Neural crest cell (in vitro differentiated cells): ENCODE measurements around the gene TBC1D2. TPM values are rescaled to one million over a fixed set of nuclear protein-coding genes. Genes with fewer than 3 reads are reported as not detected.
A peak's percentile ranks its signal among the peaks of the same experiment; 100 is the strongest.
"Not testable (repeated sequence)": the region's sequence is repeated elsewhere in the genome, so short reads cannot be mapped to it uniquely, and the experiment has no call there.

Experiments used
- DNase-seq: peaks from one replicate; pipeline ENCODE4 v3.0.0; 2021; ENCODE audit warnings: low read depth, mixed read lengths, low spot score
- H3K27ac Mint-ChIP-seq: one replicate; pipeline ENCODE4 v1.8.0; 2021; ENCODE audit warnings: mild to moderate bottlenecking, mixed read lengths; ENCODE audit not compliant: unreplicated experiment
- H3K27me3 Mint-ChIP-seq: 2 replicates; pipeline ENCODE4 v1.8.0; 2021; ENCODE audit warnings: low read depth, mild to moderate bottlenecking, mixed read lengths
- H3K36me3 Mint-ChIP-seq: 2 replicates; pipeline ENCODE4 v1.8.0; 2021; ENCODE audit warnings: low read depth, mild to moderate bottlenecking, mixed read lengths
- H3K4me1 Mint-ChIP-seq: 2 replicates; pipeline ENCODE4 v1.8.0; 2021; ENCODE audit warnings: mixed read lengths
- H3K4me3 Mint-ChIP-seq: one replicate; pipeline ENCODE4 v1.8.0; 2021; ENCODE audit warnings: mild to moderate bottlenecking, mixed read lengths
- H3K9me3 Mint-ChIP-seq: 2 replicates; pipeline ENCODE4 v1.8.0; 2021; ENCODE audit warnings: mixed read lengths
- CTCF ChIP-seq: fragments of 200-600 bp; sonication (generic); conservative IDR thresholded peaks from 2 replicates; pipeline ENCODE4 v1.5.0; 2021; ENCODE audit warnings: antibody characterized with exemption, mild to moderate bottlenecking
- total RNA-seq: library from RNA; stranded (reverse); gene quantifications from 2 replicates; pipeline ENCODE4 v1.2.1, GENCODE V29; 2021

Gene TBC1D2
- total RNA-seq, 1 donor from 2014 or later = 2.4 TPM

GRCh38 chr9:98176391-98177259, 78.8 kb downstream of the TBC1D2 start:
- no peaks in the 10 kb centered on the region for H3K9me3 Mint-ChIP-seq
- peak overlapping the region; percentile 35 for H3K27ac Mint-ChIP-seq

DNA sequence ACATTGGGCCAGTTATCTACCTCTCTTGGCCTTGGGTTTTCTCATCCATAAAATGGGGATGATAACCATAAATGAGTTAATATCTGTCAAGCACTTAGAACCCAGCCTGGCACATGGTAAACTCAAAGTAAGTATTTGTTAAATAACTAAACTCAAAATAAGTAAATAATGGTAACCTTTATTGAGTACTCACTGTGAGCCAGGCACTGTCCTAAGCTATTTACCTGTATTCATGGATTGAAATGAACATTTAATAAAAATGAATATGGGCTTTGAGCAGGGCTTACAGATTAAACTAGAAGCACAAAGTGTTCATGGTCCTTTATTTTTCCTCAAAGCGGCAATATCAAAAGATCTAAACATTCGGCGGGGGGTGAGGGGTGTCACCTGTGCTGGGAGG, 79.7 kb downstream of the TBC1D2 start:
- DNase-seq = no peak
- no peak for TF ChIP-seq CTCF
- Mint-ChIP-seq H3K9me3 (no peaks in the 10 kb centered on the region), H3K36me3 (no peaks in the 10 kb centered on the region), H3K27ac (no peak overlapping the region), H3K4me1 (peaks cover 53% of the 10 kb centered on the region), H3K27me3 (no peaks in the 10 kb centered on the region), H3K4me3 (no peak overlapping the region)

More at GRCh38 chr9:98176391-98177259, 78.8 kb downstream of the TBC1D2 start:
- Mint-ChIP-seq H3K36me3 (no peaks in the 10 kb centered on the region), H3K27me3 (no peaks in the 10 kb centered on the region), H3K4me1 (peaks cover 48% of the 10 kb centered on the region), H3K4me3 (no peak overlapping the region)
- DNase-seq = no peak
- TF ChIP-seq CTCF = no peak

GRCh38 chr9:98175028-98175569, 80.3 kb downstream of the TBC1D2 start:
- peaks cover 57% of the 10 kb centered on the region for H3K4me1 Mint-ChIP-seq
- no peaks in the 10 kb centered on the region for H3K27me3 Mint-ChIP-seq
- no peak for DNase-seq
- H3K4me3 Mint-ChIP-seq = peak overlapping the region; percentile 48
- no peaks in the 10 kb centered on the region for H3K9me3 Mint-ChIP-seq
- H3K36me3 Mint-ChIP-seq = no peaks in the 10 kb centered on the region
- TF ChIP-seq CTCF = no peak
- peak overlapping the region; percentile 65 for H3K27ac Mint-ChIP-seq

DNA sequence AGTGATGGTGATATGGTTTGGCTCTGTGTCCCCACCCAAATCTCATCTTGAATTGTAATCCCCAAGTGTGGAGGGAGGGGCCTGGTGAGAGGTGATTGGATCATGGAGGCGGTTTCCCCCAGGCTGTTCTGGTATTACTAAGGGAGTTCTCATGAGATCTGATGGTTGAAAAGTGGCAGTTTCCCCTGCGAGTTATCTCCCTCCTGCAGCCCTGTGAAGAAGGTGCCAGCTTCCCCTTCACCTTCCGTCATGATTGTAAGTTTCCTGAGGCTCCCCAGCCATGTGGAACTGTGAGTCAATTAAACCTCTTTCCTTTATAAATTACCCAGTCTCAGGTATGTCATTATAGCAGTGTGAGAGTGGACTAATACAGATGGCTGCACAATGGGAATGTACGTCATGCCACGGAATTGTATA, 80.9 kb downstream of the TBC1D2 start:
- H3K27me3 Mint-ChIP-seq, H3K9me3 Mint-ChIP-seq, DNase-seq, H3K36me3 Mint-ChIP-seq, H3K27ac Mint-ChIP-seq: not testable (repeated sequence)
- peaks cover 63% of the 10 kb centered on the region for H3K4me1 Mint-ChIP-seq
- H3K4me3 Mint-ChIP-seq = peak overlapping the region; percentile 48

DNA sequence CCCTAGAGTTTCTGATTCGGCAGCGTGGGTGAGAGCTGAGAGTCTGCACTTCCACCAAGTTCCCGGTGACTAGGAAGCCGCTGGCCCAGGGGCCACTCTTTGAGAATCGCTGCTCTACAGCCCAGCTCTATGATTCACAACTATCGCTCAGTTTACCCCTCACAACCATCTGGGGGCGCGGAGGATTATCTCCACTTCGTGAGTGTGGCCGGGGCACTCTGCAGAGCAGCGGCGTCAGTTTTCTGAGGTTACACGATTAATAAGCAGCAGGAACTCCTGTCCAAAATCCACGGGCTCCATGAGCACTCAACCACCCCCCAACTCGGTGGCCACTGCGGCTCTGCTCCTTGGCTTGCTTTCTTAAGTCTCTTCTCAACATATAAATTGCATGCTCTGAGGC, 82.3 kb downstream of the TBC1D2 start:
- no peak for DNase-seq
- H3K9me3 Mint-ChIP-seq = no peaks in the 10 kb centered on the region
- TF ChIP-seq CTCF = no peak
- no peaks in the 10 kb centered on the region for H3K27me3 Mint-ChIP-seq
- H3K27ac Mint-ChIP-seq = no peak overlapping the region
- H3K36me3 Mint-ChIP-seq = no peaks in the 10 kb centered on the region
- H3K4me1 Mint-ChIP-seq = peaks cover 77% of the 10 kb centered on the region
- H3K4me3 Mint-ChIP-seq = peak overlapping the region; percentile 36

- no peak for DNase-seq
- H3K27me3 Mint-ChIP-seq = no peaks in the 10 kb centered on the region
- peaks cover 82% of the 10 kb centered on the region for H3K4me1 Mint-ChIP-seq
- H3K36me3 Mint-ChIP-seq = no peaks in the 10 kb centered on the region
- peak overlapping the region; percentile 67 for H3K27ac Mint-ChIP-seq
- no peaks in the 10 kb centered on the region for H3K9me3 Mint-ChIP-seq
- TF ChIP-seq CTCF = no peak
- peak overlapping the region; percentile 49 for H3K4me3 Mint-ChIP-seq
These were observed 82.8 kb downstream of the TBC1D2 start for GRCh38 chr9:98172604-98173003.
